Cardiac fibroblast (primary cell): ENCODE measurements around the gene PSMB1.
A peak's percentile ranks its signal among the peaks of the same experiment; 100 is the strongest.
"Not testable (repeated sequence)": the region's sequence is repeated elsewhere in the genome, so short reads cannot be mapped to it uniquely, and the experiment has no call there.

Source experiments
- DNase-seq, 2 donors: peaks; one replicate each; pipeline versions ENCODE4 v3.0.0 to v3.0.0-alpha.2; 2010; ENCODE audit warnings: low read depth in 2 of 2
- H3K4me3 ChIP-seq, 2 donors: replicated peaks in 1 of 2; 1 replicate in 1 of 2; 2 replicates in 1 of 2; pipeline ENCODE4 v1.5.1; 2011; ENCODE audit warnings: low read depth in 2 of 2, low read length in 2 of 2, mild to moderate bottlenecking in 2 of 2, moderate library complexity in 1 of 2
- TF ChIP-seq, protein P1 (sequence below): IDR thresholded peaks from one replicate; pipeline ENCODE4 v1.5.1; 2011; ENCODE audit warnings: low read depth, mild to moderate bottlenecking, low read length, inconsistent platforms

Gene PSMB1

DNA sequence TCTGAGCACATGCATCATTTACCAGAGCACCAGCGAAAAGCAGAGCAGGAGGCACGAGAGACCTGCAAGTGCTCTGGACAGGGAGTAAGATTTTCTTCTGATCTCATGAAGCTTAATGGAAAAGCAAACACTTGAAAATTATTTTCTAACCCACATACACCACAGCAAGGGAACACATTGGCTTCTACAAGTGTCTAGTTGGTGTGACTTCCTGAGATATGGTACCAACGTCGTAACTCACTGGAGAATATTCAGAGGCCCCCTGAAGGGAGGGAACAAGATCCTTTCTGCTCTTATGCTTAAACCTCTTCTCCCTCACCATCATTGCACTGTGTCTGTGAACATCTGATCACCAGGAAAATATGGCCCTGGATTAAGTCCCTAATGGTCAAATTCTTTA is 48.6 kb downstream of the PSMB1 start:
- no peak for DNase-seq
- no peak overlapping the region for H3K4me3 ChIP-seq
- TF ChIP-seq, protein P1, sequence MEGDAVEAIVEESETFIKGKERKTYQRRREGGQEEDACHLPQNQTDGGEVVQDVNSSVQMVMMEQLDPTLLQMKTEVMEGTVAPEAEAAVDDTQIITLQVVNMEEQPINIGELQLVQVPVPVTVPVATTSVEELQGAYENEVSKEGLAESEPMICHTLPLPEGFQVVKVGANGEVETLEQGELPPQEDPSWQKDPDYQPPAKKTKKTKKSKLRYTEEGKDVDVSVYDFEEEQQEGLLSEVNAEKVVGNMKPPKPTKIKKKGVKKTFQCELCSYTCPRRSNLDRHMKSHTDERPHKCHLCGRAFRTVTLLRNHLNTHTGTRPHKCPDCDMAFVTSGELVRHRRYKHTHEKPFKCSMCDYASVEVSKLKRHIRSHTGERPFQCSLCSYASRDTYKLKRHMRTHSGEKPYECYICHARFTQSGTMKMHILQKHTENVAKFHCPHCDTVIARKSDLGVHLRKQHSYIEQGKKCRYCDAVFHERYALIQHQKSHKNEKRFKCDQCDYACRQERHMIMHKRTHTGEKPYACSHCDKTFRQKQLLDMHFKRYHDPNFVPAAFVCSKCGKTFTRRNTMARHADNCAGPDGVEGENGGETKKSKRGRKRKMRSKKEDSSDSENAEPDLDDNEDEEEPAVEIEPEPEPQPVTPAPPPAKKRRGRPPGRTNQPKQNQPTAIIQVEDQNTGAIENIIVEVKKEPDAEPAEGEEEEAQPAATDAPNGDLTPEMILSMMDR: no peak

DNA sequence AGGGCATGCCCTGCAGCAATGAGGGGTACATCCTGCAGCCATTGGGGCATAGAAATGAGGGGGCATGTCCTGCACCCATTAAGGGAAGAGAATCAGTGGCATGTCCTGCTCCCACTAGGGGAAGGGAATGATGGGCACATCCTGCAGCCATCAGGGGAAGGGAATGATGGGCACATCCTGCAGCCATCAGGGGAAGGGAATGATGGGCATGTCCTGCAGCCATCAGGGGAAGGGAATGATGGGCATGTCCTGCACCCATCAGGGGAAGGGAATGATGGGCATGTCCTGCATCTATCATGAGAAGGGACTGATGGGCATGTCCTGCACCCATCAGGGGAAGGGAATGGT is 49.7 kb downstream of the PSMB1 start:
- no peak overlapping the region for H3K4me3 ChIP-seq

DNA sequence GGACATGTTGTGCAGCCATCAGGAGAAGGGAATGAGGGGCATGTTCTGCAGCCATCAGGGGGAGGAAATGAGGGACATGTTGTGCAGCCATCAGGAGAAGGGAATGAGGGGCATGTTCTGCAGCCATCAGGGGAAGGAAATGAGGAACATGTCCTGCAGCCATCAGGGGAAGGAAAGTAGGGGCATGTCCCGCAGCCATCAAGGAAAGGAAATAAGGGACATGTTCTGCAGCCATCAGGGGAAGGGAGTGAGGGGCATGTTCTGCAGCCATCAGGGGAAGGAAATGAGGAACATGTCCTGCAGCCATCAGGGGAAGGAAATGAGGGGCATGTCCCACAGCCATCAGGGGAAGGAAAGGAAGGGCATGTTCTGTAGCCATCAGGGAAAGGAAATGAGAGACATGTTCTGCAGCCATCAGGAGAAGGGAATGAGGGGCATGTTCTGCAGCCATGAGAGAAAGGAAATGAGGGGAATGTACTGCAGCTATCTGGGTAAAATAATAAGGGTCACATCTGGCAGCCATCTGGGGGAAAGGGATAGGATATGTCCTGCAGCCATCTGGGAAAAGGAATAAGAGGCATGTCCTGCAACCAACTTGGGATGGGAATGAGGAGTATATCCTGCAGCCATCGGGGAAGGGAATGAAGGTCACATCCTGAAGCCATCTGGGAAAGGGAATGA is 50.2 kb downstream of the PSMB1 start:
- not testable (repeated sequence) for DNase-seq, H3K4me3 ChIP-seq

More for the DNA sequence above, 49.7 kb downstream of the PSMB1 start:
- TF ChIP-seq, protein P1: no peak
- no peak for DNase-seq

DNA sequence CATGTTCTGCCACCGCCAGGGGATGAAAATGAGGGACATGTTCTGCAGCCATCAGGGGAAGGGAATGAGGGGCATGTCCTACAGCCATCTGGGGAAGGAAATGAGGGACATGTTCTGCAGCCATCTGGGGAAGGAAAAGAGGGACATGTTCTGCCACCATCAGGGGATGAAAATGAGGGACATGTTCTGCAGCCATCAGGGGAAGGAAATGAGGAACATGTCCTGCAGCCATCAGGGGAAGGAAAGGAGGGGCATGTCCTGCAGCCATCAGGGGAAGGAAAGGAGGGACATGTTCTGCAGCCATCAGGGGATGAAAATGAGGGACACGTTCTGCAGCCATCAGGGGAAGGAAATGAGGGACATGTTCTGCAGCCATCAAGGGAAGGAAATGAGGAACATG is 50.8 kb downstream of the PSMB1 start:
- not testable (repeated sequence) for H3K4me3 ChIP-seq, DNase-seq

DNA sequence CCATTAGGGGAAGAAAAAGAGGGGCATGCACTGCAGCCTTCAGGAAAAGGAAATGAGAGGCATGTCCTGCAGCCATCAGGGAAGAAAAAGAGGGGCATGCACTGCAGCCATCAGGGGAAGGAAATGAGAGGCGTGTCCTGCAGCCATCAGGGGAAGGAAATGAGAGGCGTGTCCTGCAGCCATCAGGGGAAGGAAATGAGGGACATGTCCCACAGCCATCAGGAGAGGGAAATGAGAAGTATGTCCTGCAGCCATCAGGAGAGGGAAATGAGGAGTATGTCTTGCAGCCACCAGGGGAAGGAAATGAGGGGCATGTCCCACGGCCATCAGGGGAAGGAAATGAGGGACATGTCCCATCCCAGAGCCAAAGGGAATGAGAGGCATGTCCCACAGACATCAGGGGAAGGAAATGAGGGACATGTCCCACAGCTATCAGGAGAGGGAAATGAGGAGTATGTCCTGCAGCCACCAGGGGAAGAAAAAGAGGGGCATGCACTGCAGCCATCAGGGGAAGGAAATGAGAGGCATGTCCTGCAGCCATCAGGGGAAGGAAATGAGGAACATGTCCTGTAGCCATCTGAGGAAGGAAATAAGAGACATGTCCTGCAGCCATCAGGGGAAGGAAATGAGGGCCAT is 52.0 kb downstream of the PSMB1 start:
- TF ChIP-seq, protein P1: no peak
- no peak for DNase-seq
- H3K4me3 ChIP-seq: no peak overlapping the region

DNA sequence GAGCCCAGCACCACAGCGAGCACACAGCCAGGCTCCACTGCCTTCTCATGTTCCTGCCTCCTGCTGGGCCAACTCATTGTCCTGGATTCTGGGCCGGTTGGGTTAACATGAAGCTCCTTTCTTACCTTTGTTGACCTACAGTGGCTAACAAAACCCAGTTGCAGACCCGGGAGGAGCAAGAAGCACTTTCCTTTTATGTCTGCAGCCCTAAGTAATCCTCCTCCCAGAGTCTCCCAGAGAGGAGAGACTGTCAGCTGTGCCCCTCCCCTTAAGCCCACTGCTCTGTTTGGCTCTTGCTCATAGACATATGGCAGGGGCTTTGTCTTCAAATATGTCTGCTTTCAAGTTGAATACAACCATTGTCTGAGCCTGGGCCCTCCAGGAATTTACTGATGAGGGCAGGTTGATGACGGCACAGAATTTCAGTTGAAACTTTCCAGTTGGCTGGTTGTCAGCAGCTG is 55.2 kb downstream of the PSMB1 start:
- H3K4me3 ChIP-seq: no peak overlapping the region
- DNase-seq: peak in 1 of 2 donors; percentile 14
- TF ChIP-seq, protein P1: no peak

DNA sequence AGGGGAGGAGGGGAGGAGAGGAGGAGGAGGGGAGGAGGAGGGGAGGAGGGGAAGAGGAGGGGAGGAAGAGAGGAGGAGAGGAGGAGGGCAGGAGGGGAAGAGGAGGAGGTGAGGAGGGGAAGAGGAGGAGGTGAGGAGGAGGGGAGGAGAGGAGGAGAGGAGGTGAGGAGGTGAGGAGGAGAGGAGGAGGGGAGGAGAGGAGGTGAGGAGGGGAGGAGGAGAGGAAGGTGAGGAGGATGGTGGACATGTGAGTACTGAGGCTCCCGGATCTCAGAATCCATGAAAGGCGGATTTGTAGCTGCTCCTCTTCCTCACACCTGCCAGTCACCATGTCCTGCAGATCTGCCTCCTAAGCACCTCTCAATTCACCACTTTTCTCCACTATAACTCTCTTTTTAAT is 59.8 kb downstream of the PSMB1 start:
- TF ChIP-seq, protein P1: no peak

DNA sequence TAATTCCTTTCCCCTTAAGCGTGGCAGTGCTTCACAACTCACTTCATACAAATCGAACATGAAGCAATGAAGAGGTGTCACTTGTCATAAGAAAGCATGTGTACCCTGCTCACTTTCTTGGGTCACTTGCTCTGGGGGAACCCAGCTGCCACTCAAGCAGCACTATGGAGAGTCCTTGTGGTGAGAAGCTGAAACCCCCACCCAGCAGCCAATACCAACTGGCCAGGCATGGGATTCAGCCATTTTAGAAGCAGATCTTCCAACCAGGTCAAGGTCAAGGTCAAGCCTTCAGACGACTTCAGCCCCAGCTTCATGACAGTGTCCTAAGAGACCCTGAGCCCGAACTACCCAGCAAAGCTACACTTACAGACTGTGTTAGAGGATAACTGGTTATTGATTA is 62.8 kb downstream of the PSMB1 start:
- no peak overlapping the region for H3K4me3 ChIP-seq
- TF ChIP-seq, protein P1: no peak
- DNase-seq: no peak

More for the DNA sequence above, 59.8 kb downstream of the PSMB1 start:
- no peak for DNase-seq
- no peak overlapping the region for H3K4me3 ChIP-seq
